ENCODE results near the gene MFF.

DNA sequence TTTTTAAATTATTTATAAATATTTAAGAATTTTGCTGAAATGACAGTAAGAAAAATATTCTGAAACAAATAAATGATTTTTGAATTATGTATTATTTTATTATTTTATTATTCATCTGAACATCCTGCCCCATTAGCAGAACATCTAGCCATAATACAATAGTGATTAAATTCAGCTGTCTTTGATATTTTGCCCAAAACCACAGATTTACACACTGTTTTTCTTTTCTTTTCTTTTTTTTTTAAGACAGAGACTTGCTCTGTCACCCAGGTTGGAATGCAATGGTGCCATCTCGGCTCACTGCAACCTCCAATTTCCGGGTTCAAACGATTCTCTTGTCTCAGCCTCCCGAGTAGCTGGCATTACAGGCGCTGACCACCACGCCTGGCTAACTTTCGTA, 64.6 kb downstream of the MFF start:
- no peak for TF ChIP-seq EZH2phosphoT487 (IDR thresholded peaks at IDR 0.05)
- TF ChIP-seq, protein P1, sequence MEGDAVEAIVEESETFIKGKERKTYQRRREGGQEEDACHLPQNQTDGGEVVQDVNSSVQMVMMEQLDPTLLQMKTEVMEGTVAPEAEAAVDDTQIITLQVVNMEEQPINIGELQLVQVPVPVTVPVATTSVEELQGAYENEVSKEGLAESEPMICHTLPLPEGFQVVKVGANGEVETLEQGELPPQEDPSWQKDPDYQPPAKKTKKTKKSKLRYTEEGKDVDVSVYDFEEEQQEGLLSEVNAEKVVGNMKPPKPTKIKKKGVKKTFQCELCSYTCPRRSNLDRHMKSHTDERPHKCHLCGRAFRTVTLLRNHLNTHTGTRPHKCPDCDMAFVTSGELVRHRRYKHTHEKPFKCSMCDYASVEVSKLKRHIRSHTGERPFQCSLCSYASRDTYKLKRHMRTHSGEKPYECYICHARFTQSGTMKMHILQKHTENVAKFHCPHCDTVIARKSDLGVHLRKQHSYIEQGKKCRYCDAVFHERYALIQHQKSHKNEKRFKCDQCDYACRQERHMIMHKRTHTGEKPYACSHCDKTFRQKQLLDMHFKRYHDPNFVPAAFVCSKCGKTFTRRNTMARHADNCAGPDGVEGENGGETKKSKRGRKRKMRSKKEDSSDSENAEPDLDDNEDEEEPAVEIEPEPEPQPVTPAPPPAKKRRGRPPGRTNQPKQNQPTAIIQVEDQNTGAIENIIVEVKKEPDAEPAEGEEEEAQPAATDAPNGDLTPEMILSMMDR (IDR thresholded peaks at IDR 0.05), result no peak

Data from neural progenitor cell (in vitro differentiated cells).